ENCODE measurements around the gene OR4M2. TPM values are rescaled to one million over a fixed set of nuclear protein-coding genes. Genes with fewer than 3 reads are reported as not detected.

Gene OR4M2
- total RNA-seq, 1 experiment from 2014 or later: not detected

Other genes starting within 250 kb of the OR4M2 start
- not detected in 2 replicates for gene POTEB, start 202.8 kb upstream of the OR4M2 start, total RNA-seq (2021)

Data from PC-9 (cell line).